ENCODE data around the gene UPF2. TPM values are rescaled to one million over a fixed set of nuclear protein-coding genes. Genes with fewer than 3 reads are reported as not detected.

The UPF2 gene
- total and polyA plus RNA-seq, 9 donors = 14.4 to 23.0 (median 19.1) TPM

GRCh38 chr10:11899067-11899876 is 143.3 kb downstream of the UPF2 start:
- DNase-seq = no peak

GRCh38 chr10:11898372-11899066 is 144.1 kb downstream of the UPF2 start:
- Histone ChIP-seq H3K4me3 (ENCODE audit: low read length) (no peak overlapping the region), H3K27me3 (ENCODE audit: control insufficient read depth, insufficient read depth, low read length) (no peaks in the 10 kb centered on the region), H3K4me1 (ENCODE audit: control insufficient read depth, insufficient read depth, low read length) (peaks cover 20% of the 10 kb centered on the region), H3K27ac (ENCODE audit: low read length) (peak overlapping the region; percentile 63), H3K9me3 (replicated peaks; ENCODE audit: control insufficient read depth, low read depth, low read length) (no peaks in the 10 kb centered on the region), H3K36me3 (ENCODE audit: control insufficient read depth, insufficient read depth, low read length) (no peaks in the 10 kb centered on the region)
- DNase-seq = peak; percentile 56
- WGBS (ENCODE audit: insufficient coverage) = 66% methylated on average over 10 of the region's 20 CpGs

More at GRCh38 chr10:11899067-11899876, 143.3 kb downstream of the UPF2 start:
- Histone ChIP-seq H3K9me3 (replicated peaks; ENCODE audit: control insufficient read depth, low read depth, low read length) (no peaks in the 10 kb centered on the region), H3K4me3 (ENCODE audit: low read length) (no peak overlapping the region), H3K4me1 (ENCODE audit: control insufficient read depth, insufficient read depth, low read length) (peaks cover 20% of the 10 kb centered on the region), H3K27ac (ENCODE audit: low read length) (no peak overlapping the region), H3K27me3 (ENCODE audit: control insufficient read depth, insufficient read depth, low read length) (no peaks in the 10 kb centered on the region), H3K36me3 (ENCODE audit: control insufficient read depth, insufficient read depth, low read length) (no peaks in the 10 kb centered on the region)
- 88% methylated on average over 20 of the region's 28 CpGs for WGBS (ENCODE audit: insufficient coverage)

GRCh38 chr10:11898033-11898371 is 144.6 kb downstream of the UPF2 start:
- Histone ChIP-seq H3K9me3 (replicated peaks; ENCODE audit: control insufficient read depth, low read depth, low read length) (no peaks in the 10 kb centered on the region), H3K27me3 (ENCODE audit: control insufficient read depth, insufficient read depth, low read length) (no peaks in the 10 kb centered on the region), H3K4me3 (ENCODE audit: low read length) (no peak overlapping the region), H3K27ac (ENCODE audit: low read length) (peak overlapping the region; percentile 47), H3K4me1 (ENCODE audit: control insufficient read depth, insufficient read depth, low read length) (peaks cover 20% of the 10 kb centered on the region), H3K36me3 (ENCODE audit: control insufficient read depth, insufficient read depth, low read length) (no peaks in the 10 kb centered on the region)
- WGBS (ENCODE audit: insufficient coverage) = 14% methylated on average over 1 of the region's 3 CpGs
- no peak for DNase-seq

GRCh38 chr10:11896549-11897200 is 145.9 kb downstream of the UPF2 start:
- Histone ChIP-seq H3K4me1 (ENCODE audit: control insufficient read depth, insufficient read depth, low read length) (peaks cover 16% of the 10 kb centered on the region), H3K27ac (ENCODE audit: low read length) (no peak overlapping the region), H3K27me3 (ENCODE audit: control insufficient read depth, insufficient read depth, low read length) (no peaks in the 10 kb centered on the region), H3K9me3 (replicated peaks; ENCODE audit: control insufficient read depth, low read depth, low read length) (no peaks in the 10 kb centered on the region), H3K4me3 (ENCODE audit: low read length) (no peak overlapping the region), H3K36me3 (ENCODE audit: control insufficient read depth, insufficient read depth, low read length) (no peaks in the 10 kb centered on the region)
- no peak for DNase-seq
- WGBS (ENCODE audit: insufficient coverage) = no CpG with 5 or more reads among the region's 5 CpGs

GRCh38 chr10:11895598-11895997 is 147.0 kb downstream of the UPF2 start:
- no CpG with 5 or more reads among the region's 5 CpGs for WGBS (ENCODE audit: insufficient coverage)

GRCh38 chr10:11895108-11895466 is 147.5 kb downstream of the UPF2 start:
- DNase-seq = no peak
- Histone ChIP-seq H3K36me3 (ENCODE audit: control insufficient read depth, insufficient read depth, low read length) (no peaks in the 10 kb centered on the region), H3K4me1 (ENCODE audit: control insufficient read depth, insufficient read depth, low read length) (peaks cover 13% of the 10 kb centered on the region), H3K9me3 (replicated peaks; ENCODE audit: control insufficient read depth, low read depth, low read length) (no peaks in the 10 kb centered on the region), H3K27ac (ENCODE audit: low read length) (no peak overlapping the region), H3K27me3 (ENCODE audit: control insufficient read depth, insufficient read depth, low read length) (no peaks in the 10 kb centered on the region), H3K4me3 (ENCODE audit: low read length) (no peak overlapping the region)
- 94% methylated on average over 9 of the region's 11 CpGs for WGBS (ENCODE audit: insufficient coverage)

More at GRCh38 chr10:11895598-11895997, 147.0 kb downstream of the UPF2 start:
- Histone ChIP-seq H3K9me3 (replicated peaks; ENCODE audit: control insufficient read depth, low read depth, low read length) (no peaks in the 10 kb centered on the region), H3K27me3 (ENCODE audit: control insufficient read depth, insufficient read depth, low read length) (no peaks in the 10 kb centered on the region), H3K36me3 (ENCODE audit: control insufficient read depth, insufficient read depth, low read length) (no peaks in the 10 kb centered on the region), H3K4me1 (ENCODE audit: control insufficient read depth, insufficient read depth, low read length) (peaks cover 13% of the 10 kb centered on the region), H3K4me3 (ENCODE audit: low read length) (no peak overlapping the region), H3K27ac (ENCODE audit: low read length) (no peak overlapping the region)
- DNase-seq = no peak

- H3K4me1 ChIP-seq (ENCODE audit: control insufficient read depth, insufficient read depth, low read length) = peaks cover 13% of the 10 kb centered on the region
- H3K9me3 ChIP-seq (replicated peaks; ENCODE audit: control insufficient read depth, low read depth, low read length) = no peaks in the 10 kb centered on the region
- no peaks in the 10 kb centered on the region for H3K27me3 ChIP-seq (ENCODE audit: control insufficient read depth, insufficient read depth, low read length)
- H3K36me3 ChIP-seq (ENCODE audit: control insufficient read depth, insufficient read depth, low read length) = no peaks in the 10 kb centered on the region
- WGBS (ENCODE audit: insufficient coverage) = 90% methylated on average over 40 of the region's 47 CpGs
- no peak for DNase-seq
- no peak overlapping the region for H3K4me3 ChIP-seq (ENCODE audit: low read length)
- no peak overlapping the region for H3K27ac ChIP-seq (ENCODE audit: low read length)
These were observed 148.1 kb downstream of the UPF2 start for GRCh38 chr10:11894381-11895107.

GRCh38 chr10:11893749-11894278 is 148.8 kb downstream of the UPF2 start:
- Histone ChIP-seq H3K36me3 (ENCODE audit: control insufficient read depth, insufficient read depth, low read length) (no peaks in the 10 kb centered on the region), H3K4me3 (ENCODE audit: low read length) (no peak overlapping the region), H3K27ac (ENCODE audit: low read length) (no peak overlapping the region), H3K27me3 (ENCODE audit: control insufficient read depth, insufficient read depth, low read length) (no peaks in the 10 kb centered on the region), H3K4me1 (ENCODE audit: control insufficient read depth, insufficient read depth, low read length) (peaks cover 9% of the 10 kb centered on the region), H3K9me3 (replicated peaks; ENCODE audit: control insufficient read depth, low read depth, low read length) (no peaks in the 10 kb centered on the region)
- 81% methylated on average over 22 of the region's 22 CpGs for WGBS (ENCODE audit: insufficient coverage)
- no peak for DNase-seq

GRCh38 chr10:11891776-11892486 is 150.7 kb downstream of the UPF2 start:
- Histone ChIP-seq H3K27ac (ENCODE audit: low read length) (no peak overlapping the region), H3K27me3 (ENCODE audit: control insufficient read depth, insufficient read depth, low read length) (no peaks in the 10 kb centered on the region), H3K4me3 (ENCODE audit: low read length) (no peak overlapping the region), H3K36me3 (ENCODE audit: control insufficient read depth, insufficient read depth, low read length) (no peaks in the 10 kb centered on the region), H3K4me1 (ENCODE audit: control insufficient read depth, insufficient read depth, low read length) (peaks cover 3% of the 10 kb centered on the region), H3K9me3 (replicated peaks; ENCODE audit: control insufficient read depth, low read depth, low read length) (no peaks in the 10 kb centered on the region)
- WGBS (ENCODE audit: insufficient coverage) = 93% methylated on average over 20 of the region's 22 CpGs
- DNase-seq = no peak
